Naive thymus-derived CD8-positive, alpha-beta T cell (primary cell): ENCODE measurements around the gene HTR4. TPM values are rescaled to one million over a fixed set of nuclear protein-coding genes. Genes with fewer than 3 reads are reported as not detected.

Source experiments
- ATAC-seq, 2 donors: fragments of 150-1000 bp; cut with Tn5 transposase in 1 of 2; sonication (Bioruptor Pico), chemical (Tn5 transposase) in 1 of 2; 1 replicate in 1 of 2; 2 replicates in 1 of 2; pipeline ENCODE4 v1.10.0; 2021; ENCODE audit warnings: mild to moderate bottlenecking in 2 of 2, moderate library complexity in 2 of 2
- POLR2A ChIA-PET: fragments of 350-600 bp; sonication (Branson Sonifier 250); formaldehyde crosslinking; loops from one replicate; lab custom pipeline; 2021; ENCODE audit warnings: antibody characterized with exemption; lab: Charles Lee
- DNase-seq, 10 donors: peaks; one replicate each; pipeline versions ENCODE4 v3.0.0 to v3.0.0-alpha.2; 2020 to 2022
- H3K27ac Mint-ChIP-seq, 10 donors: one replicate each; pipeline ENCODE4 v1.8.0; 2020 to 2022; ENCODE audit warnings: mild to moderate bottlenecking in 10 of 10, mixed read lengths in 10 of 10, moderate library complexity in 4 of 10, inconsistent platforms in 1 of 10
- H3K27me3 Mint-ChIP-seq, 5 donors: one replicate each; pipeline ENCODE4 v1.8.0; 2021 to 2022; ENCODE audit warnings: mixed read lengths in 5 of 5
- H3K36me3 Mint-ChIP-seq, 3 donors: one replicate each; pipeline ENCODE4 v1.8.0; 2020 to 2022; ENCODE audit warnings: mixed read lengths in 3 of 3, mild to moderate bottlenecking in 2 of 3, inconsistent platforms in 1 of 3
- H3K4me1 Mint-ChIP-seq, 4 donors: one replicate each; pipeline ENCODE4 v1.8.0; 2021 to 2022; ENCODE audit warnings: mixed read lengths in 4 of 4
- H3K4me3 Mint-ChIP-seq, 10 donors: one replicate each; pipeline ENCODE4 v1.8.0; 2020 to 2022; ENCODE audit warnings: mild to moderate bottlenecking in 10 of 10, mixed read lengths in 10 of 10, moderate library complexity in 6 of 10, inconsistent platforms in 1 of 10
- H3K9me3 Mint-ChIP-seq, 9 donors: one replicate each; pipeline ENCODE4 v1.8.0; 2020 to 2022; ENCODE audit warnings: mixed read lengths in 9 of 9, mild to moderate bottlenecking in 3 of 9, inconsistent platforms in 1 of 9, moderate library complexity in 1 of 9
- polyA plus RNA-seq, 3 donors: library from polyadenylated mRNA; unstranded; fragments of 300-500 nt; fragmentation: Illumina TruSeq; gene quantifications; one replicate each; pipeline ENCODE4 v1.2.3, GENCODE V29; 2021
- total RNA-seq, 8 experiments: library from RNA in 2 of 8; stranded (reverse) in 2 of 8; gene quantifications; one replicate each; pipeline ENCODE4 v1.2.3 and lab custom pipeline; 2021 to 2026

The HTR4 gene
- total and polyA plus RNA-seq, 5 experiments from 2014 or later = not detected

DNA sequence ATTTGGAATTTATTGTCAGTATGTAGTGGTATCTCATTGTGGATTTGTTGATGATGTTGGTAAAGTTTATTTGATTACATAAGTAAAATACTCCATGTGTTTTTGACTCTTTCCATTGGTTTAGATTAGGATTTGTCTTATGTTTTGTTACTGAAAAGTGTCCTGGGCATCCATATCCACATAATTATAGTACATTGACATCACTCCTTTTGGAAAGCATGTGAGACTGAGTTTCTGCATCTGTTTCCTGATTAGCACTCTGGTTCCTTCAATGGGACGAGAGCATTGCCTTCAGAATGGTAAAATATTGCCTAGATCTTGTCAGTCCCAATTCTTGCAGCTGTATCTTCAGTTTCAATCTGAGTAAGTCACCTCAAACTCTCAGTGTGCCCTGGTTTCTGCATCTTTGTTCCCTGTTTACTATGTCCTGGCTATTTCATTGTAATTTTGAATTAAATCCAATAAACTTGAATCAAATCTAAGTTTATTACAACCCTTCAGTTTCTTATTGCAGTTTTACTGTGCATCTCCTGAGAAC is 142.4 kb downstream of the HTR4 start:
- no peak for ATAC-seq
- POLR2A ChIA-PET = no interaction called here
- H3K4me1 Mint-ChIP-seq = peaks cover 0 to 2% (median 0%) of the 10 kb centered on the region in 4 donors

DNA sequence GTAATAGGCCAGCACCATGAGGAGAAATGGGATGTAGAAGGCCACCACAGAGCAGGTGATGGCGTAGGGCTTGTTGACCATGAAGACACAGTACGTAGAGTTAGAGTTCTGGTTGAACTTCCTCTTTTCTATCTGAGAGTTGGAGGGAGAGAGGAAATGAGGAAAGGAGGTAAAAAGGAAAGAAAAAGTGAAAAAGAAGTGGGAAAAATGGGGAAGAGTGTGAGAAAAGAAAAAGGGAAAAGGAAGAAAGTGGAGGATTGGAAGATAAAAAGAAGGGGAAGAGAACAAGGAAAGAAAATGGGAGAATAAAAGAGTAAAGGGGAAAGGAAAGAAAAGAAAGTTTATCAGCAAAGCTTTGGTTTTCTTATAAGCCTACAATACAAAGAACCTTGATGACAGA is 144.4 kb downstream of the HTR4 start:
- peaks cover 0 to 9% (median 0%) of the 10 kb centered on the region in 5 donors for H3K27me3 Mint-ChIP-seq
- DNase-seq (no peak), ATAC-seq (no peak)
- no peaks in the 10 kb centered on the region for H3K36me3 Mint-ChIP-seq
- peaks cover 0 to 2% (median 0%) of the 10 kb centered on the region in 4 donors for H3K4me1 Mint-ChIP-seq
- no peak overlapping the region for H3K27ac Mint-ChIP-seq
- H3K4me3 Mint-ChIP-seq = no peak overlapping the region
- H3K9me3 Mint-ChIP-seq = peaks cover 0 to 10% (median 2%) of the 10 kb centered on the region in 9 donors
- POLR2A ChIA-PET = no interaction called here

More for the DNA sequence above, 142.4 kb downstream of the HTR4 start:
- H3K27me3 Mint-ChIP-seq = peaks cover 0 to 9% (median 1%) of the 10 kb centered on the region in 5 donors
- no peak overlapping the region for H3K27ac Mint-ChIP-seq
- peaks cover 0 to 11% (median 2%) of the 10 kb centered on the region in 9 donors for H3K9me3 Mint-ChIP-seq
- H3K4me3 Mint-ChIP-seq = no peak overlapping the region
- peaks cover 0 to 5% (median 0%) of the 10 kb centered on the region in 3 donors for H3K36me3 Mint-ChIP-seq
- no peak for DNase-seq

DNA sequence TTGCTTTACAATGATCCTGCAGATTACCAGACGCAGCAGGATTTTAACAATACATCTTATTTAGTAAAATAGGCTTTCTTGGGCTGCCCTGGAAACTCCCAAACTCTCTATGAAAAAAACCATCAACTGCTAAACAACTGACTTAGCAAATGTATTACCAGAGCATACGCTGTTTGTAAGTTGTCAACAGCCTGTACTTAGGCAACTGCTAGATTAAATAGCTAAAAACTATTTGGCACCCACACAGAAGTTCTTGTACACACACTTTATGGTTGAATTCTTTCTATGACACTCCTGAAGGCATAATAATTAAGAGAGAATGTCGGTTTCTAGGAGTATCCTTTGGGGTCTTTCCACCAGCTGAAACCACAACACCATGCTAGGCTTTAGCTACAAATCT is 146.7 kb downstream of the HTR4 start:
- Mint-ChIP-seq H3K27me3 (peaks cover 3 to 17% (median 5%) of the 10 kb centered on the region in 5 donors), H3K27ac (no peak overlapping the region), H3K36me3 (no peaks in the 10 kb centered on the region), H3K4me3 (no peak overlapping the region), H3K9me3 (peaks cover 0 to 10% (median 5%) of the 10 kb centered on the region in 9 donors), H3K4me1 (peaks cover 0 to 2% (median 0%) of the 10 kb centered on the region in 4 donors)
- ATAC-seq (no peak), DNase-seq (no peak)
- POLR2A ChIA-PET = no interaction called here

DNA sequence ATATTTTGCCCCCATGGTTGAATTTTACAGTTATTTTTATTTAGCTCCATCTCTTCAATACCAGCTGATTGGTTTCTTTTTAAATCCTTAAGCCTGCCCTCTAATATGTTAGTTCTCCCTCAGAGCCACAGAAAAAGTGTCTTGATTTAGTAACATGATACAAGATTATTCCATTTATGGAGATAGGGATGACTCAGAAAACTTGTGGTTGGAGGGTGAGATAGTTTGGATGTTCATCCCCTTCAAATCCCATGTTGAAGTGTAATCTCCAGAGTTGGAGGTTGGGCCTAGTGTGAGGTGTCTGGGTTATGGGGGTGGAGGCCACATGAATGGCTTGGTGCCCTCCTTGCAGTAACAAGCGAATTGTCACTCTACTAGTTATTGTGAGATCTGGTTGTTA is 154.9 kb downstream of the HTR4 start:
- Mint-ChIP-seq H3K27me3 (peaks cover 9 to 33% (median 20%) of the 10 kb centered on the region in 5 donors), H3K4me1 (no peaks in the 10 kb centered on the region), H3K4me3 (no peak overlapping the region), H3K36me3 (no peaks in the 10 kb centered on the region), H3K27ac (no peak overlapping the region), H3K9me3 (peaks cover 0 to 9% (median 0%) of the 10 kb centered on the region in 9 donors)
- DNase-seq = no peak
- POLR2A ChIA-PET = no interaction called here
- ATAC-seq = no peak

DNA sequence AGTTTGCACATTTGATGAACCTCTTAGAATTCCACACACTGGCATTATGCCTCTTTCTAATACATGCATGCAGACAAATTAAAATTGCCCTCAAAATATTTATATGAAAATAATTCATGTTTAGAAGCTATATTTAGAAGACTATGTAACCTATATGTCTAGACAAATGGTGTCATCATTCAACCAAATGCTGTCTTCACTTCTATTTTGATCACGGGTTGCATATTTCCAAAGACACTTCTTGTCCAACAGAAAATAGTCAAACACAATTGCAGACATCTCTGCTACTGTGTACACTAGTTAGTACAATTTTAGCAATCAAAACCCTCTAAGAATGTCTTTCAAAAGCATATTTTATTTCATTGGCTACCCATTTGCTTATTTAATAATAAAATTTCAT is 156.6 kb downstream of the HTR4 start:
- H3K27me3 Mint-ChIP-seq = peaks cover 7 to 29% (median 13%) of the 10 kb centered on the region in 5 donors
- H3K9me3 Mint-ChIP-seq = peaks cover 0 to 6% (median 0%) of the 10 kb centered on the region in 9 donors
- POLR2A ChIA-PET = no interaction called here
- ATAC-seq (no peak), DNase-seq (no peak)
- H3K36me3 Mint-ChIP-seq = no peaks in the 10 kb centered on the region
- no peak overlapping the region for H3K27ac Mint-ChIP-seq
- H3K4me1 Mint-ChIP-seq = no peaks in the 10 kb centered on the region
- H3K4me3 Mint-ChIP-seq = no peak overlapping the region

DNA sequence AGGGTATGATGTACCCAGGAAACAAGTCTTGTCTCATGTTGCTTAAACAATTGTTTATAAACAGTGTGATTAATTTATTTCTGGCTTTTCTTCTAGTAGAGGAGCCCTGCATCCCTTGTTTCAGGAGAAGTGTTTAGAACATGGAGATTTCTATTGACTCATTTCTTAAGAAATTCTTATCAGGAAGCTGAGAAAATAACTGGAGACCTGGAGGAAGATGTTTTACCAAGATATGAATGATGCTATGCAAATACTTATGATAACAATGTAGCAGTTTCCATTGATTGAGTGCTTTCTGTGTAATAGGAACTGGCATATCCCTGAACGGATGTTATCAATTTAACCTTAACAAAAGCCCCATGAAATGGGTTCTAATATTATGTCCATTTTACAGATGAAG is 162.0 kb downstream of the HTR4 start:
- Mint-ChIP-seq H3K9me3 (no peaks in the 10 kb centered on the region), H3K27me3 (peaks cover 4 to 30% (median 16%) of the 10 kb centered on the region in 5 donors), H3K36me3 (no peaks in the 10 kb centered on the region), H3K4me3 (no peak overlapping the region), H3K27ac (no peak overlapping the region), H3K4me1 (no peaks in the 10 kb centered on the region)
- DNase-seq (no peak), ATAC-seq (no peak)
- POLR2A ChIA-PET = no interaction called here

DNA sequence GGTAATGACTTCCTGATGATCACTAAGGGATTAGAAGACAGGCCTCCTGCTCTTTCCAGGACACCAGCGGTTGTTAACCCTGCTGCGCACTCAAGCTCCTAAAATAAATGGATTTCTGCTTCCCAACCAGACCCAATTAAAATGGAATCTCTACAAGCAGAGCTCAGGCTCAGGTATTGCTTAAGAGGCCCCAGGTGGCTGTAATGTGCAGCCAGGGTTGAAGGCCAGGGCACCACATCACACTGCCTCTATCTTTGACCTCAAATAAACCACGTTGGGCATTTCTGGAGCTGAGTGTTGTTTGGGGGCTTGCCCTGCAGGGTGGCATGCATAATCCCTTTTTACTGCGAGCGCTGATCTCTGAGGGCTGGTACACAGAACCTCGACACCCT is 162.5 kb downstream of the HTR4 start:
- POLR2A ChIA-PET = no interaction called here

DNA sequence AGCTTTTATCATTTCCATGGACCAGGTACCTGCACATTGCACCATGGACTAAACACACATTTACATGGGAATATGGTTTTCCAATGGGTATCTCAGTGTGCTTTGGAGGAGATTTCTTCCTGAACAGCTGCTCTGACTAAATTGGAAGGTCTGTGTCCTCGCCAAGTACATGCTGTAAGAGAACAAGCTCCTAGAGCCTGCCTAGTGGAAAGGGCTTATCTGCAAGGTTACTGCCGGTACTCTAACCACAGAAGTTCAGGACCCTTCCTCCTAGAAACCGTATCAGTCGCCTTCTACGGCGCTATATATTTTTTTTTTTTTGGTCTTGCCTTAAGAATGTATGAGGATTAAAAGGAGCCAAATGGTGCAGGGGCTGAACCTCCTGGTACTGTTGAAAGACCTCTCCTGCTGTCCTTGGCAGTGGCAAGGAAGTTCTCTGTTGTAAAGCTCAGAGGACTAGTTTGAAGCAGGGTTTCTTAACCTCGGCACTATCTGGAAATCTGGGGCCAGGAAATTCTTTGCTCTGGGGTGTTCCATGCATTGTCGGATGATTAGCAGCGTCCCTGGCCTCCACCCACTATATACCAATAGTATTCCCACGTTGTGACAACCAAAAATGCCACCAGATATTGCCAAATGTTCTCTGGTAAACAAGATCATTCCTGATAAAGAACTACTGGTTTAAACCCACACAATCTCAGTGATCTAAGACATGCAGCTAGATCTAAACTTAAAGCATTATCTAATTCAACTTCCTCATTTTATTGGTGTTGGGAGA is 163.1 kb downstream of the HTR4 start:
- no peak for DNase-seq
- no peaks in the 10 kb centered on the region for H3K9me3 Mint-ChIP-seq
- no peaks in the 10 kb centered on the region for H3K36me3 Mint-ChIP-seq
- H3K4me3 Mint-ChIP-seq = no peak overlapping the region
- H3K27ac Mint-ChIP-seq = no peak overlapping the region
- no peak for ATAC-seq
- POLR2A ChIA-PET = no interaction called here
- no peaks in the 10 kb centered on the region for H3K4me1 Mint-ChIP-seq
- peaks cover 12 to 38% (median 26%) of the 10 kb centered on the region in 5 donors for H3K27me3 Mint-ChIP-seq

More for the DNA sequence above, 162.5 kb downstream of the HTR4 start:
- no peak for DNase-seq
- Mint-ChIP-seq H3K4me3 (no peak overlapping the region), H3K27ac (no peak overlapping the region), H3K27me3 (peaks cover 8 to 32% (median 21%) of the 10 kb centered on the region in 5 donors), H3K9me3 (no peaks in the 10 kb centered on the region), H3K4me1 (no peaks in the 10 kb centered on the region), H3K36me3 (no peaks in the 10 kb centered on the region)
- ATAC-seq = no peak

DNA sequence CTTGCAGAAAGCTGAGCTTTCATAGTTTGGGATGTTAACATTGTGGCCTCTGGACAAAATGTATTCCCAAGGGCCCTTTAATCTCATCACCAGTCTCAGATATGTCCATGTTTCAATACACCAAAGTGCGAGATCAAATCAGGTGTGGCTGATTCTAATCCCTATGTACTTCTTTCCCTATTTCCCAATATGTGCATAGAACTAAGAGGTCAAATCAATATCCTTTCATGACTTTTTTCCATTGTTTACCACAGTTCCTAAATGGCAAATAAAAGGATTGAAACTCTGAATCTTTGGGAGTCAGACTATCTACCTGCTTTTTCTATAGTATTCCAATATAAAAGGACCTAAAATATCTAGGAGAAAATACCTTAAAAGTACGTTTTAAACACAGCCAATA is 165.6 kb downstream of the HTR4 start:
- H3K36me3 Mint-ChIP-seq = no peaks in the 10 kb centered on the region
- H3K27me3 Mint-ChIP-seq = peaks cover 15 to 51% (median 29%) of the 10 kb centered on the region in 5 donors
- H3K9me3 Mint-ChIP-seq = no peaks in the 10 kb centered on the region
- POLR2A ChIA-PET = no interaction called here
- H3K4me1 Mint-ChIP-seq = no peaks in the 10 kb centered on the region
- no peak overlapping the region for H3K4me3 Mint-ChIP-seq
- H3K27ac Mint-ChIP-seq = no peak overlapping the region
- DNase-seq (no peak), ATAC-seq (no peak)

DNA sequence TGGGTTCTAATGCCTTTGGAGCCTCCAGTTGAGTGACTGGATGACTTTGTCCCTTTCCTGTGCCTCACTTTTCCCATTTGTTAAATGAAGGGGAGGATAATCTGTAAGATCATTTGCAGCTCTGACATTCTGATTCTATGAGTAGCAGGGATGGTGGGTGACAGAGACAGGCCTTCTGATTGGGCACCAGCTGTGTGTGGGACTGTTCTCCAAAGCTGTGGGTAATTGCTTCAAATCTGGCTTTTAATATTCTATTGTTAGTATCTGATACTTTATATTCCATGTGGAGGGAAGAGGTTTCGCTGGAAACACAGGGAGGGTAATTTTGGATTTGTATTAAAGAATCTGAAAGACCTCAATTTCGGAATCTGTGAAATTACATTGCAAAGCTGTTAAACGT is 167.9 kb downstream of the HTR4 start:
- Mint-ChIP-seq H3K9me3 (no peaks in the 10 kb centered on the region), H3K27ac (no peak overlapping the region), H3K27me3 (peaks cover 15 to 64% (median 39%) of the 10 kb centered on the region in 5 donors), H3K4me1 (peaks cover 2 to 10% (median 5%) of the 10 kb centered on the region in 4 donors), H3K4me3 (no peak overlapping the region), H3K36me3 (no peaks in the 10 kb centered on the region)
- DNase-seq = no peak
- POLR2A ChIA-PET = no interaction called here
- ATAC-seq = no peak

DNA sequence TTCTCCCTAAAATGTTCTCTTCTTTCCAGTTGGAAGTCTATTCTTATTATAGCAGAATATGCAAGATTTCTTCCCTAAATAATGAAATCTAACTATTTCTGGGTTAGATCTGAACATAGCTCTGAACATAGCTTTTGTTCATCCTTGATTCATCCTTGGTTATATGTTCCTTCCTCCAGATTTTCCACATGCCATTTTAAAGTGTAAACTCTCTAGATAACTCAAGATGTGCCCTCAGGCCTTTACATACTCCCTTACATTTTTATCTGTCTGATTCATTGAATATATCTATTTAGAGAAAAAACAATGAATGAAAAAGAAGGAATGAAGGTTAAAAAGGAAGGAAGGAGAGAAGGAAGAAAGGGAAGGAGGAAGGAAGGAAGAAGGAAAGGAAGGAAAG is 169.7 kb downstream of the HTR4 start:
- no peak for DNase-seq
- H3K9me3 Mint-ChIP-seq = no peaks in the 10 kb centered on the region
- no peaks in the 10 kb centered on the region for H3K36me3 Mint-ChIP-seq
- no peak overlapping the region for H3K27ac Mint-ChIP-seq
- peaks cover 2 to 10% (median 5%) of the 10 kb centered on the region in 4 donors for H3K4me1 Mint-ChIP-seq
- ATAC-seq = no peak
- peaks cover 15 to 56% (median 33%) of the 10 kb centered on the region in 5 donors for H3K27me3 Mint-ChIP-seq
- no peak overlapping the region for H3K4me3 Mint-ChIP-seq
- POLR2A ChIA-PET = no interaction called here

DNA sequence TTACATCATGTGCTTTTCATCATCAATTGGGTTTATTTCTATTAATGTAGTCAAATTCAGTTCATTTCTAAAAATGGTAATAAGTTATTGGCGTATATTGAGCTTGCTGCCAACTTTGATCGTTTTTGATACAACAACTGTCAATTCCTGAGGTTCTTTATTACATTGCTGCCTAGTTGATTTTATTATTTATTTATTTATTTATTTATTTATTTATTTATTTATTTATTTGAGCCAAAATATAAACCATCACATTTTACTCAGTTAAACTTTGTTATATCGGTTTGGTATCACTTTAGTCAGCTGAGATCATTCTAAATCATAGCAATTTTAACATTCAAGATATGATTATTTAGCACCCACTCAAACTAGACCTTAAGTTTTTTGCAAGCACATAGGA is 170.6 kb downstream of the HTR4 start:
- Mint-ChIP-seq H3K36me3 (no peaks in the 10 kb centered on the region), H3K4me3 (no peak overlapping the region), H3K27ac (no peak overlapping the region), H3K27me3 (peaks cover 15 to 48% (median 33%) of the 10 kb centered on the region in 5 donors), H3K4me1 (peaks cover 2 to 10% (median 5%) of the 10 kb centered on the region in 4 donors), H3K9me3 (no peaks in the 10 kb centered on the region)
- POLR2A ChIA-PET = no interaction called here
- DNase-seq (no peak), ATAC-seq (no peak)

DNA sequence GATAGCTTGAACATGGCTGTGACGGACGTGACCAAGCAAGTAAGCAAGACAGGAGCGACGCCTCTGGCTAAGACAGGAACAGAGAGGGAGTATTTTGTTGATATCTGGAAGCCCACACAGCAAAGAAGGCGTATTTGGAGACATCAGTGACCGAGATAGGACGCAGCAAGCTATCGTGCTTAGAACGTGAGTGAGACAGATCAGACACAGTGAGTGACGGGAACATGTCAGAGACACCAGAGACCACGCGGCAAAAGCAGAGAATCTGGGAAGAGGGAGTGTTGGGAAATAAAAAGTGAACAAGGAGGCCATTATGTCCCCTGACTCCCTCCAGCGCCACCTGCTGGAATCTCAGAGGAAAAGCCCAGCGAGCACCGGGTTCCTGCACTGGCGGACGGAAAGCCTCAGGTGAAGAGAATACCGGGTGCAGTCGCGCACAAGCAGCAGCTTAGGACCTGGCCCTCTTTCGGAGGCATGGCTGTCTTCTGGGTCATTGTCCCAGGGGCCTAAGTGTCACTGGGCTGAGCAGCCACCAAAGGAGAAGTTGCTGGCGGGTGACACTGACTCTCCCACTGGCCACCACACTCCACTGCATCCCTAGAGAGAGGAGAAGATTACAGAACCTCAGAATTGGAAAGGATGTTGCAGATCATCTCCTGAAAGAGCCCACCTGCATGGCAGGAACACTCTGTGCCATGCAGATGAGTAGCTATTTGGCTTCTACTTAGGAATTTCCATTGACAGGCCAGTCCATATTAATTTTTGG is 171.4 kb downstream of the HTR4 start:
- Mint-ChIP-seq H3K4me1 (peaks cover 2 to 10% (median 5%) of the 10 kb centered on the region in 4 donors), H3K36me3 (no peaks in the 10 kb centered on the region), H3K4me3 (peak overlapping the region in 6 of 10 donors; percentile 20 to 75 (median 34)), H3K27me3 (peaks cover 15 to 55% (median 33%) of the 10 kb centered on the region in 5 donors), H3K9me3 (no peaks in the 10 kb centered on the region), H3K27ac (peak overlapping the region in 1 of 10 donors; percentile 22)
- DNase-seq (peak; percentile 14 to 69 (median 45)), ATAC-seq (peak; percentile 62 to 65)
- POLR2A ChIA-PET = no interaction called here
